SH-SY5Y (cell line): ENCODE results near the gene AGAP5.

Experiments
- GATA2 ChIP-seq: IDR thresholded peaks from 2 replicates; pipeline ENCODE4 v1.6.1; 2011; ENCODE audit warnings: mild to moderate bottlenecking, low read depth, low read length
- GATA3 ChIP-seq: IDR thresholded peaks from 2 replicates; pipeline ENCODE4 v1.6.1; 2011; ENCODE audit warnings: low read depth, mild to moderate bottlenecking, low read length, moderate library complexity

DNA sequence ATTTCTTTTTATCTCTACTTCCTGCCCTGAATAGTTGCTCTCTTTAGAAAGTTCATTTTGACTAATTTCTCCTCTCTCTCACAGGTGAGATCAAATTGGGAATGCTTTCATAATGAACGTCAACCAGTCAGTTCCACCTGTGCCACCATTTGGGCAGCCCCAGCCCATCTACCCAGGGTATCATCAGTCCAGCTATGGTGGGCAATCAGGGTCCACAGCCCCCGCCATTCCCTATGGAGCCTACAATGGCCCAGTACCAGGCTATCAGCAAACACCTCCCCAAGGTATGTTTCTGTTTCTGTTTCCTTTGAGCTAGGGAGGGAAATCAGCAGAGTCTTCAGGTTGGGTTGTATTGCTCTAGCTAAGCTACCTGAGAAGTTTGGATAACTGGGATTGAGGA is 48.8 kb upstream of the AGAP5 start:
- TF ChIP-seq GATA2 (no peak), GATA3 (no peak)
